Cardiac fibroblast (primary cell): ENCODE data around the gene MAPK14.

Experiments
- DNase-seq, 2 donors: peaks; one replicate each; pipeline versions ENCODE4 v3.0.0 to v3.0.0-alpha.2; 2010; ENCODE audit warnings: low read depth in 2 of 2
- H3K4me3 ChIP-seq, 2 donors: replicated peaks in 1 of 2; 1 replicate in 1 of 2; 2 replicates in 1 of 2; pipeline ENCODE4 v1.5.1; 2011; ENCODE audit warnings: low read depth in 2 of 2, low read length in 2 of 2, mild to moderate bottlenecking in 2 of 2, moderate library complexity in 1 of 2
- TF ChIP-seq, protein P1 (sequence below): IDR thresholded peaks from one replicate; pipeline ENCODE4 v1.5.1; 2011; ENCODE audit warnings: low read depth, mild to moderate bottlenecking, low read length, inconsistent platforms

MAPK14 gene

DNA sequence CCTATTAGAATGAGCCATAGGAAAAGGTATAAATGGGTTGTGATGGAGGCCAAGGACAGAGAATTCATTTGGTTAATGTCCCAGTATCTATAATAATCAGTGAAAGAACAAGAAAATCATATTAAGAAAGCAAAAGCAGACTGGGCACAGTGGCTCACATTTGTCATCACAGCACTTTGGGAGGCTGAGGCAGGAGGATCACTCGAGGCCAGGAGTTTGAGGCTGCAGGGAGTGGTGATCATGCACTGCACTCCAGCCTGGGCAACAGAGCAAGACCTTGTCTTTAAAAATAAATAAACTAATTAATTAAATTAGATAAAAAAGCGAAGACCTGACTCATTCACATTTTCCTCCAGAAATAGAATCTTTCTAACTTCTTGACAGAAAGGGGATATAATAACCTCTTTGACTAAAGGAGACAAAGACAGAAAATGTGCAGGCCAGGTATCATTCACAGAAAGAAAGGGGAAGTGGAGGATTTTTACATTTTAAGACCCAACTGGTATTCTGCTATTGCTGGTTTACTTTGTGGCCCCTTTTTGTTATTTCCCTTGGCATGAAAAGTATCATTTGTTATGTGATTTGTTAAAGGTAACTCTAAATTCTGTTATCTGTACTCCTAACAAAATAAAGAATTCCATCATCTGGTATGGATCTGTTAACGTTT, 70.8 kb downstream of the MAPK14 start:
- TF ChIP-seq, protein P1, sequence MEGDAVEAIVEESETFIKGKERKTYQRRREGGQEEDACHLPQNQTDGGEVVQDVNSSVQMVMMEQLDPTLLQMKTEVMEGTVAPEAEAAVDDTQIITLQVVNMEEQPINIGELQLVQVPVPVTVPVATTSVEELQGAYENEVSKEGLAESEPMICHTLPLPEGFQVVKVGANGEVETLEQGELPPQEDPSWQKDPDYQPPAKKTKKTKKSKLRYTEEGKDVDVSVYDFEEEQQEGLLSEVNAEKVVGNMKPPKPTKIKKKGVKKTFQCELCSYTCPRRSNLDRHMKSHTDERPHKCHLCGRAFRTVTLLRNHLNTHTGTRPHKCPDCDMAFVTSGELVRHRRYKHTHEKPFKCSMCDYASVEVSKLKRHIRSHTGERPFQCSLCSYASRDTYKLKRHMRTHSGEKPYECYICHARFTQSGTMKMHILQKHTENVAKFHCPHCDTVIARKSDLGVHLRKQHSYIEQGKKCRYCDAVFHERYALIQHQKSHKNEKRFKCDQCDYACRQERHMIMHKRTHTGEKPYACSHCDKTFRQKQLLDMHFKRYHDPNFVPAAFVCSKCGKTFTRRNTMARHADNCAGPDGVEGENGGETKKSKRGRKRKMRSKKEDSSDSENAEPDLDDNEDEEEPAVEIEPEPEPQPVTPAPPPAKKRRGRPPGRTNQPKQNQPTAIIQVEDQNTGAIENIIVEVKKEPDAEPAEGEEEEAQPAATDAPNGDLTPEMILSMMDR = no peak
- DNase-seq = no peak
- H3K4me3 ChIP-seq = no peak overlapping the region

DNA sequence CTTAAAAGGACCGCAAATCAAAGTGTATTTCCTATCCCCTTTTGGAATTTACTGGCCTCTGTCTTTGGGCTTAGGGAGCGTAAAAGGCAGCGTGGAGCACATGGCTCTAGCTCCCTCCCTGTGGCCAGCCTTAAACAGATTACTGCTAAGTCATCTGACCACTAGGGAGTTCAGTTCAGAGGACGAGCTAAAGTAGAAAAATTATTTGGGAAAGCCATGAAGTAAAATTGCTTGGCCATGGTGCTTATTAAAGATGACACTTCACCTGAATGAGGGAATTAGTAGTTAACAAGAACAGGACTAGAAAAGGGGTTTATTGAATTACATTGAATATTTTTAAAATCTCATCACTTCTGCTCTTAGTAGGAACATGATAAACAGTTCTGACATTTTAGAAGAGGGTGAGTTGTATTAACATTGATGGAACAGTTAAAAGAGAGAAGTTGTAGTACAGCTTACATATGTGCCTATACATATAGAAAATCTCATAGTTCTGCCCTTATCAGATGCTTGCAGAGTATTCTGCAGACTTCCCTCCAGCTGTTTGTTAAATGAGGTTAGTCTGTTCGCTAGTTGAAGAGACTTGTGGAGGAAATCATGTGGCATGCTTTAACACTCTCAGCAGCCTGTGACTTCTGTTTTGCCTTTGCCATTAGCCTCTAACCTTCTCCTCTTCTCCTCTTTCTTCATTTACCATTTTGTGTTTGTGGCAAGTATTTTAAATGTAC, 71.5 kb downstream of the MAPK14 start:
- peak; percentile 22 to 51 for DNase-seq
- TF ChIP-seq, protein P1 = no peak
- no peak overlapping the region for H3K4me3 ChIP-seq

DNA sequence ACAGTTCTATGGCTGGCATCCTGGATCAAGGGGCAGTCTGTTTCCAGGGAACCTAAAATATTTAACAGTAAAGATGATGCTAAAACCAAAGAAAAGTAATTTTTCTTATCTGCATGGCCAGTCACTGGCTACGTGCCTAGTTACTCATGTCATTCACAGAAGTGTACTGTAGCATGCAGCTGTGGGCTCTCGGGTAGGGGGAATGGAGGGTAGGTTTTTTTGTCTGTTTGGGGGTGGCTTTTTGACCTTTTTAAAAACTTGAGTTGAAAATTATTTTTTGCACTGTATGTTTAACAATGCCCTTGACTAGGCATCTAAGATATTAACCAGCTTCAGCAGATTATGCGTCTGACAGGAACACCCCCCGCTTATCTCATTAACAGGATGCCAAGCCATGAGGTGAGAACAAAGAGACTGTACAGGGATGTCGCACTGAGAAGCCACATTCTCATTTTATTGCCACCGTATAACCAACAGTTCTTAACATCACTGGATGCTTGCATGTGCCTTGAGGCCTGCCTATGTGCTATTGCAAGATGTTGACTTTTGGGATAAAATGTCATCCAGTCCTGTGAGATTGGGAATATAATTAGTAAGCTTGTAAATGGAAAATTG, 72.4 kb downstream of the MAPK14 start:
- DNase-seq = peak in 1 of 2 donors; percentile 44
- H3K4me3 ChIP-seq = no peak overlapping the region
- TF ChIP-seq, protein P1 = no peak

DNA sequence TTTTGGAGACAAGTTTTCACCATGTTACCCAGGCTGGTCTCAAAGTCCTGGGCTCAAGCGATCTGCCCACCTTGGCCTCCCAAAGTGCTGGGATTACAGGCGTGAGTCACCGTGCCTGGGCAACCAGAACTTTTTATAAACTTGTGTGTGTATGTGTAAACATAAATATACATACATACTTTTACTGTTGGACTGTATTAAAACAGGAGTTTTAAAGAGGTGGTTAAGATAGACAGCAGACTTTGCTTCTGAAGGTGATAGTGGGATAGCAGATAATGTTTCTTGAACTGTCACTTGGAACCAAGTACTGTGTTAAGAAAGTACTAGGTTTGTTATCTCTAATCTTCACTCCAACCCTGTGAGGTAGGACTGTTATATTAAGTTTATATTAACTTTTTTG, 74.1 kb downstream of the MAPK14 start:
- DNase-seq = no peak
- H3K4me3 ChIP-seq = no peak overlapping the region
- TF ChIP-seq, protein P1 = no peak

DNA sequence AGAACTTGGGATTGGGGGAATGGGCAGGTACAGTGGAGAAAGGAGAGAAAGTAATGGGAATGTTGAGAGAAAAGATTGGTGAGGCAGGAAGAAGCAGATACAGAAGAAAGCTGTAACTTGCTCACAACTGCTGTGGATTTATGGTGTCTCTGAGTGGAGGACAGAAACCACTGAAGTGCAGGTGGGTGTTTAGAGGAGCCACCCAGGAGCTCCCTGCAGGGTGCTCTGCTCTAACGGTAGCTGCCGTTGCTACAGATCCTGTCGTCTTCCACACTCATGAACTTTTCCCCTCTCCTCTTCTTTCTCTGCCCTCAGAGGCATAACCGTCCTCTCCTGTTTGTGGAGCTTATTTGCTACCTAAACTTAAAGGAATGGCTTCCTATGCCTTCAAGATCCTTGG, 75.2 kb downstream of the MAPK14 start:
- no peak for DNase-seq
- TF ChIP-seq, protein P1 = no peak
- H3K4me3 ChIP-seq = no peak overlapping the region

DNA sequence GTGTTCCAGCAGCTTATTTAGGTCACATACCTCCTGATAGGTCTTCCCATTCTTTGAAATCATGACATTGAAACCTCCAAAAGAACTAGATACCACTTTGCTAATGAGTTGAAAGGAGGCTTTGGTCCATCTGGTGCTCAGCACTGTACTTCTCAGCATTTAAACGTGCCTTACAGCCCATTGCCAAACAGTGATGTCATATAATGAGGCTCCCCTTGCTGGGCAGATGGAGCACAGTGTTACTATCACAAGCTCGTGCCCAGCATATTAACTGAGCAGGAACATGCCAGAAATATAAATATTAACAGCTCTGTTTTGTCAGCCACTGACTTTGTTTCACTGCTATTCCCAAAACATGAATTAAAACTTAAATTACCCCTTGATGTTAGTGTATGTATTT, 77.2 kb downstream of the MAPK14 start:
- H3K4me3 ChIP-seq = no peak overlapping the region
- peak in 1 of 2 donors; percentile 26 for DNase-seq
- TF ChIP-seq, protein P1 = no peak
